Activated T-helper 1 cell treated with anti-CD3 and anti-CD28 coated beads, Interleukin-2, amount 50 U/mL, for 16 hours (primary cell): ENCODE measurements around the gene SLC6A17.
A peak's percentile ranks its signal among the peaks of the same experiment; 100 is the strongest.

Experiments used
- DNase-seq, 2 donors: peaks; one replicate each; pipeline ENCODE4 v3.0.0-alpha.2; 2020; ENCODE audit warnings: low read depth in 1 of 2, low spot score in 1 of 2

The SLC6A17 gene

DNA sequence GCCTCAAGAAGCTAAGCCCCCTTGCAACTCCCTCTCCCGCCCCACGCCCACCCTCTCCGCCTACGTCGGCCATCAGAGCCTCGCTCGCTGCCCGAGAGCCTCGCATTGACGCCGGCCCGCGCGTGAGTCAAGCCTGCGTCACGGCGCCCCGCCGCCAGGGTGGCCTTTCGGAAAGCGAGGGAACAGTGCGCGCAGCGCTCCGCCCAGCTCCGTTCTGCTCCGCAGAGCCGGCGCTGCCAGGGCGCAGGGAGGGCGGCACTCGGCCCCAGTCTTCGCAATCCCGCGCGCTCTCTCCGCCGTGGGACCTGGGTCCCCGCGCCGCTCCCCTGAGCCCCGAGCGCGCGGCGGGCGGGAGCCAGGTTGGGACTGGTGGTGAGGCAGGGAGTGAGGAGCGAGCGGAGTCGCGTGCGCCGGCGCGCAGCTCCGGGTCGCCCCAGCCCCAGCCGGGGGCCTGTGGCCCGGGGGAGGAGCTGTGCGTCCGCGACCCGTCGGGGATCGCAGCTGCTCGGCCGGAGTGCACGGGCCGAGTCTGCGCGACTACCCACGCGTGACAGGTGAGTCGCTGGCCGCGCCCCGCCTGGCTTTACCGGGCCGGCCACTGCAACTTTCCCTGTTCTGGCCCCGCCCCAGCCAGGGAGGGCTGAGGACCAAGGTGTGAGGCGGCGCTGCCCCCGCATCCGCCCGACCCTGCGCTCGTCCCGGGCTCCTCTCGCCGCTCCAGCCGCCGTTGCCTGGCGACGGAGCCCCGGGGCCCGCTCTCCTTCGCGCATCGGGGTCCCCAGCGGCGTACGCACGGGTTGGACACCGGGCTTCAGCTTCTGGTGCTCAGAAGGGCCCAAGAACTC lies at the start of gene SLC6A17:
TSS of gene SLC6A17 (plus strand) at position 165 of the 845 bp plus-strand sequence. CDS start 16,436 bp downstream, outside the sequence.
- DNase-seq: no peak

GRCh38 chr1:110102081-110102480 lies 48.2 kb upstream of the SLC6A17 start:
- no peak for DNase-seq

DNA sequence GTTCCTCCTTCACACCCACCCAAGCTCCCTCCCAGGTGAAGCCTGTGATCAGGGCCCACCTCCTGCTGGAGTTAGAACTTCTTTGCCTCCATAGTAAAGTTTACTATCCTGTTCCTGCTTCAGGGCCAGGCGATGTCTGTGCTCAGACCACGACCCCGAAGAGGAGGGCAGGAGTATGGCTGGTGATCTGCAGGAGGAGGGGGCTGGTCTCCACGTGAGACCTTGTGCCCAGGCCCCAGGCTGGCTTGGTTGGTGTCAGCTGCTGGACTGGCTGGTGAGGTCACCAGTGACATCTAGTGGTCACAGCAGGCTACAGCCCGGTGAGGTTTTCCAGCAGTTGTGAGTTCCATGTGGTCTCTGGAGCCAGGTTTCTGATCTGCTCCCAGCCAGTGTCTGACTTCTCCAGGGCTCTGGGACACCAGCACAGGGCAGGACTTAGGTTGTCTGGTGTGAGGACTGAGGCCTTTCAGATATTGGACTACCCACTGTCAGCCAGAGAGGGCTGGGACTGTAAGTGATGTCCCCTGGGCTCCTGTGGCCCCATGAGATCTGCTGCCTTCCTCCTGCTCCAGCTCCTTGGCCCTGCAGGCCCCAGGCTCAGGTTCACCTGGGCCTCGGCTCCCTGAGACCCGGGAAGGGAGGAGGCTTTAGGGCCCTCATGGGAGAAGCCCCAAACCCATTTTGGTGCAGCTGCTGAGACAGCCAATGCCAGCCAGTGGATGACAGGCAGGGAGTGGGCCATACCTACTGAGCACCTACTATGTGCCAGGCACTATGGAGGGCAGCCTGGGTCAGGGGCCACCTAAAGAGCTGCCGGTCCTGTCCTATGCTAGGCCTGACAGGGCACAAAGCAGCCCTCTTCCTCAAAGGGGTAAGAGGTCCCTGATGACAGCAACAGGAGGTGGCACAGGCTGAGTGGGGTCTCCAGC lies 44.0 kb upstream of the SLC6A17 start:
- DNase-seq: peak in 1 of 2 donors; percentile 35

GRCh38 chr1:110107867-110108469 lies 42.3 kb upstream of the SLC6A17 start:
- no peak for DNase-seq

GRCh38 chr1:110111081-110111480 lies 39.2 kb upstream of the SLC6A17 start:
- DNase-seq: no peak

DNA sequence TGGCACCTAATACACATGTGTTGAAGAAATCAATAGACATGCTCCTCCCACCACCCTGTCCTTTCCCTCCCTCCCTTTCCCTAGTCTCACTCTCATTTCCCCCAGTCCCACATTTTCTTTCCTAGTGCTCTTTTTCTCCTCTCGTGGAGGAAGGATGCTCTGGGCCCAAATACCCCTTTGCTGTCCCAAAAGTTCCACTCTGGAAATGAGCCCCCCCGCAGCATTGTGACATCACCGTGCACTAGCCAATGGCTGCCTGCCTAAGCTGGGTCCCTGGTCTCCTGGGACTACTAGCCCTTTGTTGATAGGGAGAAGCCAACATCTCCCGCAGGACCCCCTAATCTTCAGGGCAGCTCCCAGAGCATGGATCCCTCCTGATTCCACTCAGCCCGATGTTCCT lies 38.2 kb upstream of the SLC6A17 start, which contains the start of gene UBL4B:
TSS of gene UBL4B (plus strand) at position 301 of the 400 bp plus-strand sequence. CDS start at position 393, 92 bp downstream.
- DNase-seq: no peak

- no peak for DNase-seq
Observed at GRCh38 chr1:110112656-110113055, 37.6 kb upstream of the SLC6A17 start.

DNA sequence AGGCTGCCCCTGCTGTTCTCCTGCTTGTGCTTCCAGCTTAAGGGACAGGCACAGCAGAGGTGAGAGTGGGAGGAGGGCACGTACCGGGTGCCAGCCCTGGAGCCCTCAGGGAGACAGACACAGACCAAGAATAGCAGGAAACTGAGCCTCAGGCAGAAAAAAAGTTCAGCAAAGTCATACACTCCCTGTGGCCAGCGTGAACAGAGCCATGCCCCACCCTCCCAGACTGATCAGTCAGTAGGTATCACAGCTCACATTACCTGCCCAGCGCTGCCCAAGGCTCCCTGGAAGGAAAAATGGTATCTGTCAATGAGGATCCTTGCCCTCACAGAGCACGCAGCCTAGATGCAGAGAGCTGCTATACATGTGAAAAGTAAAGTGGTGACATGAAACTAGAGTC lies 36.7 kb upstream of the SLC6A17 start:
- DNase-seq: no peak

GRCh38 chr1:110114173-110114572 lies 36.1 kb upstream of the SLC6A17 start:
- no peak for DNase-seq

GRCh38 chr1:110114784-110115183 lies 35.5 kb upstream of the SLC6A17 start:
- no peak for DNase-seq

- no peak for DNase-seq
Observed at GRCh38 chr1:110118636-110119396, 31.5 kb upstream of the SLC6A17 start.

DNA sequence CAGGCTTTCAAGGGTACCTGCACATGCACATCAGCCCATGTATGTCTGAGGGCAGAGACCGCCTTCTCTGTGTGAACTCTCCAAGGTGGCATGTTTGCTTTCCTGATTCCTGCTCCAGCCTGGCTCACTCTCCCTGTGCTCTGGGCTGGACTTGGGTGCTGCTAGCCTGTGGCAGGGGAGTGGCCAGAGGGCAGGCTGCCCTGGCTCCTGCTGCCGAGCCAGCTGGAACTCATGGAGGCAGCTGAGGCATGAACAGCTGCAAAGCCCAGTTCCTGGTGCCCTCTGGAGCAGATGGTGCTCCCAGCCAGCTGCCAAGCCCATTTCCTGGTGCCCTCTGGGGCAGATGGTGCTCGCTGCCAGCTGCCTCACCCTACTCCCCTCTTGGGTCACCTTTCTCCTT lies 30.5 kb upstream of the SLC6A17 start:
- no peak for DNase-seq

GRCh38 chr1:110120960-110121561 lies 29.2 kb upstream of the SLC6A17 start:
- DNase-seq: no peak

DNA sequence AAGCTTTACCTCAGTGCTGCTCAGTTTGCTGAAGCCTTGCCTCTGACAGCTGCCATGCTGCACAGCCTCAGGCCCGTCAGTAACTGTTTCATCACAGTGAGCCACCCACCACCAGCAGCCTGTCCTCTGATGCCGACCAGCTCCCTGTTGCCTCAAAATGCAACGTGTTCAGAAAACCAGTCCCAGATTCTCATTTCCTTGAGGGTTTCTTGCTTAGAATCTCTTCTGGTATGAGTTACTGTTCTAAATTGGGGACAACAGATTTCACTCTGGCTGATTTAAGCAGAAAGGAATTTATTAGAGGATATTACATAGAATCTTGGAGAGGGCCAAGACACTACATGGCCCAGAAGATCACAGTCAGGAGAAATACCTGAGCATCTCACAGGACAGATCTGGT lies 27.1 kb upstream of the SLC6A17 start:
- no peak for DNase-seq

DNA sequence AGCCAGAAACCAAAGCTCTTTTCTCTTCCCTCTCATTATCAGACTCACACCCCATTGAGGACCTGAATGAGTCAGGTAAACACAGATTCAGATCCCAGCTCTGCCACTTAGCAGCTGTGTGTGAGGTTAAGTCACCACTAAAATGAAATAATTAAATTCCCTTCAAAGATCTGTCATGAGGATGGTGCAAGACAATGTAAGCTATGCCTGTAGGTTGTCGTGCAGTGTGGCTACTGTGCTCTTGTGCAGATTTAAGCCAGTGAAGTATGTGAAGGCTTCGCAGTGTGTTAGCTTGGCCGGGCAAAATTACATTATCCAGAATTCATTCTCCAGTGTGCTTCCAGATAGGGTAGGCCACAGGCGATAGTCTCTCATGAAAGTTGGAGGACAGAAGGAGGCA lies 24.5 kb upstream of the SLC6A17 start:
- DNase-seq: no peak

DNA sequence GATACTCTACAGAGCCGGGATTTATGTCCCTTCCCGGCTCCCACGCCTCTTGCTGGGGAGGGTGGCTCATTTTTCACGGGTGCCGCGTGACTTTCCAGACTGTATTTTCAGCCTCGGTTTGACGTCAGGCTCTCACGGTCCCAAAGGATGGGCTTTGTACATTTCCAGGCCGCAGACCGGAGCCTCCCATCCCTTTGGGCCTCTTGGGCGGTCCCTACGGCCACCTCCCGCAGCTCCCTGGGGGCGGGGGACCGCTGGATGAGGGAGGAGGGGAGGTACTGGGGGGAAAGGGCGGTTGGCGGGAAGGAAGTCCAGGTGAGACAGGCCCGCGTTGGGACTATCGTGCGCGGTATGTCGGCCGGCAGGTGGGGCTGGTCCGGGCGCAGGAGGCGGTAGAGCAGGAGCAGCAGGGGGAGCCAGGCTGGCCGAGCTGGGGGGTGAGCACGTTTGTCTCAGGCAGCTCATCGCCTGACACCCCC lies 20.1 kb upstream of the SLC6A17 start:
- no peak for DNase-seq

- DNase-seq: no peak
Observed at GRCh38 chr1:110130989-110131388, 19.3 kb upstream of the SLC6A17 start.

DNA sequence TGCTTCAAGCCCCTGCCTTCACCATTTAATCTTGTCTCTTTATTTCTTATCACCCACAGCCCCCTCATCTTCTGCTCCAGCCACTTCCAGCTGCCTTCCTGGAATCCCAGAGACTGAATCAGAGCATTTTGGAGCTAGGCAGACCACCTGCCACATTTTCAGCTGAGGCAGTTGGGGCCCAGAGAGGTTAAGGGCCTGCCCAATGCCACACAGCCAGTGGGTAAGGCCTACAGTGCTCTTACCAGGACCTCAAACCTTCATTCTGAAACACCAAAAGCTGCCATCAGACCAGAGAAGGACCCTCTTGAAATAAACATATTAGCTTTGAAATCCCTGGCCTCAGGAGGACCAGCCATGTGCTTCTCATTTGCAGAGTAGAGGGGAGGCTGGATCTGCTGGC lies 17.6 kb upstream of the SLC6A17 start:
- DNase-seq: no peak

DNA sequence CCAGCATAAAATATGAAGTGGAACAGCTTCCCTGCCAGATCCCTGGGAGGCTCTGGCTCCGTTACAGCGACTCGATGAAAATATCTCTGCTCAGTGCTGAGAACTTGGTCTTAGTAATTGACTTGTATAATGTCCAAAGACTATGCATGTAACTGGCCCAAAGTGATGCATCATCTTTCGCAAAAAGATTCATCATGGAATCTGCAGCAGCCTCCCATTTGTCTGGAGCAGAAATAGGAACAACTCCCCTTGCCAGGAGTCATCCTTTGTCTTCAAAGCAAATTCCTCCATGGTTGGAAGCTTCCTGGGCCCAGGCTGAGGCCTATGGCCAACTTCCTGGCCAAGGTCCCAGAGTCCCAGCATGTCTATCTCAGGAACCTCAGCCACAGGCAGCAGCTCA lies 16.9 kb upstream of the SLC6A17 start:
- DNase-seq: no peak

- no peak for DNase-seq
Observed at GRCh38 chr1:110134050-110134595, 16.2 kb upstream of the SLC6A17 start.
